Measurements from ENCODE around the gene ZNF892. TPM values are rescaled to one million over a fixed set of nuclear protein-coding genes. Genes with fewer than 3 reads are reported as not detected.

Gene ZNF892
- total RNA-seq, 1 experiment from 2014 or later: 3.5 TPM

DNA sequence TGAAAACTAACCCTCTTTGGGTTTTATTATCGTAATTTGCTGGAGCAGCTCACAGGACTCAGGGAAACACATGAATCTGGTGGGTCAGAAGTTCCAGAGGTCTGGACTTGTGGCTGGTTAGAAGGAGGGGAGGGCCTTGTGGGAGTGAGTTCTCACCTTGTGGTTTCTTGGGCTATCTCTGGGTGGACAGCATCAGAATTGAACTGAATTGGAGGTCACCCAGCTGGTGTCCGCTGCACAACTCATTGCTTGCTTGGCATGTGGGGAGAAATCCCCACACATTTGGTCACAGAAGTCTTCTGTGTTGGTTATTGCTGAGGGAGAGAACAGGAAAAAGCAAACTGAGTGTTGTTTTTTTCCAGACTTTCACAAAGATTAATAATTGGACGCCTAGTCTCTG, 27.5 kb downstream of the ZNF892 start:
- no peaks in the 10 kb centered on the region for H3K4me1 Mint-ChIP-seq (ENCODE audit: low read depth, unreplicated experiment)
- ChIA-PET CTCF (no interaction called here), POLR2A (no interaction called here)
- Histone ChIP-seq H3K27me3 (replicated peaks; ENCODE audit: control insufficient read depth, insufficient read depth, low read length) (no peaks in the 10 kb centered on the region), H3K4me3 (ENCODE audit: low read depth, low read length) (no peak overlapping the region), H3K4me1 (no peaks in the 10 kb centered on the region), H3K36me3 (ENCODE audit: control insufficient read depth, insufficient read depth, low read length) (no peaks in the 10 kb centered on the region), H3K9me3 (0 out of 2 replicates have a peak, but pooled peaks cover 4% of the 10 kb centered on the region)
- no peak overlapping the region for H3K4me3 Mint-ChIP-seq (ENCODE audit: unreplicated experiment)
- DNase-seq: no peak
- intact Hi-C loops (cut with micrococcal nuclease; ENCODE audit: unreplicated experiment): no loop called here
- H3K27me3 Mint-ChIP-seq (ENCODE audit: insufficient read depth, unreplicated experiment): no peaks in the 10 kb centered on the region
- H3K36me3 Mint-ChIP-seq (ENCODE audit: insufficient read depth, unreplicated experiment): no peaks in the 10 kb centered on the region
- TF ChIP-seq, protein P1, sequence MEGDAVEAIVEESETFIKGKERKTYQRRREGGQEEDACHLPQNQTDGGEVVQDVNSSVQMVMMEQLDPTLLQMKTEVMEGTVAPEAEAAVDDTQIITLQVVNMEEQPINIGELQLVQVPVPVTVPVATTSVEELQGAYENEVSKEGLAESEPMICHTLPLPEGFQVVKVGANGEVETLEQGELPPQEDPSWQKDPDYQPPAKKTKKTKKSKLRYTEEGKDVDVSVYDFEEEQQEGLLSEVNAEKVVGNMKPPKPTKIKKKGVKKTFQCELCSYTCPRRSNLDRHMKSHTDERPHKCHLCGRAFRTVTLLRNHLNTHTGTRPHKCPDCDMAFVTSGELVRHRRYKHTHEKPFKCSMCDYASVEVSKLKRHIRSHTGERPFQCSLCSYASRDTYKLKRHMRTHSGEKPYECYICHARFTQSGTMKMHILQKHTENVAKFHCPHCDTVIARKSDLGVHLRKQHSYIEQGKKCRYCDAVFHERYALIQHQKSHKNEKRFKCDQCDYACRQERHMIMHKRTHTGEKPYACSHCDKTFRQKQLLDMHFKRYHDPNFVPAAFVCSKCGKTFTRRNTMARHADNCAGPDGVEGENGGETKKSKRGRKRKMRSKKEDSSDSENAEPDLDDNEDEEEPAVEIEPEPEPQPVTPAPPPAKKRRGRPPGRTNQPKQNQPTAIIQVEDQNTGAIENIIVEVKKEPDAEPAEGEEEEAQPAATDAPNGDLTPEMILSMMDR (IDR thresholded peaks at IDR 0.05; ENCODE audit: insufficient read depth in 1 of 2, low read depth in 1 of 2, low read length in 1 of 2, severe bottlenecking in 1 of 2, unreplicated experiment in 1 of 2): no peak
- peaks cover 8% of the 10 kb centered on the region for H3K9me3 Mint-ChIP-seq (ENCODE audit: unreplicated experiment)
- BruUV-seq (replicated peaks): no TSS peak
- no peak overlapping the region for H3K27ac Mint-ChIP-seq (ENCODE audit: unreplicated experiment)

DNA sequence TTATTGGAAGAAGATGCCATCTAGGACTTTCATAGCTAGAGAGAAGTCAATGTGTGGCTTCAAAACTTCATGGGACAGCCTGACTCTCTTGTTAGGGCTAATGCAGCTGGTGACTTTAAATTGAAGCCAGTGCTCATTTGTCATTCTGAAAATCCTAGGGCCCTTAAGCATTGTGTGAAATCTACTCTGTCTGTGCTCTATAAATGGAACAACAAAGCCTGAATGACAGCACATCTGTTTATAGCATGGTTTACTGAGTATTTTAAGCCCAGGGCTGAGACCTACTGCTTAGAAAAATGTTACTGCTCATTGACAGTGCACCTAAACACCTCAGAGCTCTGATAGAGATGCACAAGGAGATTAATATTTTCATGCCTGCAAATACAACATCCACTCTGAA, 30.8 kb downstream of the ZNF892 start:
- DNase-seq: no peak
- Mint-ChIP-seq H3K4me3 (ENCODE audit: unreplicated experiment) (no peak overlapping the region), H3K27me3 (ENCODE audit: insufficient read depth, unreplicated experiment) (no peaks in the 10 kb centered on the region), H3K36me3 (ENCODE audit: insufficient read depth, unreplicated experiment) (peaks cover 5% of the 10 kb centered on the region), H3K27ac (ENCODE audit: unreplicated experiment) (no peak overlapping the region), H3K9me3 (ENCODE audit: unreplicated experiment) (peaks cover 22% of the 10 kb centered on the region), H3K4me1 (ENCODE audit: low read depth, unreplicated experiment) (no peaks in the 10 kb centered on the region)
- intact Hi-C loops (cut with micrococcal nuclease; ENCODE audit: unreplicated experiment): no loop called here
- Histone ChIP-seq H3K4me3 (ENCODE audit: low read depth, low read length) (no peak overlapping the region), H3K36me3 (ENCODE audit: control insufficient read depth, insufficient read depth, low read length) (no peaks in the 10 kb centered on the region), H3K4me1 (no peaks in the 10 kb centered on the region), H3K27me3 (replicated peaks; ENCODE audit: control insufficient read depth, insufficient read depth, low read length) (no peaks in the 10 kb centered on the region), H3K9me3 (peaks cover 17% of the 10 kb centered on the region; the same call in 1 of the 2 replicates)
- ChIA-PET CTCF (no interaction called here), POLR2A (no interaction called here)
- no TSS peak for BruUV-seq (replicated peaks)
- TF ChIP-seq, protein P1 (IDR thresholded peaks at IDR 0.05; ENCODE audit: insufficient read depth in 1 of 2, low read depth in 1 of 2, low read length in 1 of 2, severe bottlenecking in 1 of 2, unreplicated experiment in 1 of 2): no peak

DNA sequence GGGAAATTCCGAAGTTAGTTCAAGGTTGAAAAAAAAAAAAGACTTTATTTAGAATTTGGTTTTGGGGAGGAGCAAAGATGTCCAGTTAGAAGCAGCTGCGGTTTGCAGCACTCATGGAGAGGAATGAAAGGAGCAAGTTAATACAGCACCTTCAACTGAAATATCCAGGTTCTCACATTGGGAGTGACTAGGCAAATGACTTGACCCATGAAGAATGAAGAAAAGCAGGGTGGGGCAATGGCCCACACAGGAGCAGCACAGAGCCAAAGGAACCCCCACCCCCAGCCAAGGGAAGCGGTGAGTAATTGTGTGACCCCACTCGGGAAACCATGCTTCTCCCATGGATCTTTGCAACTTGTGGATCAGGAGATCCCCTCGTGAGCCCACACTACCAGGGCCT, 32.8 kb downstream of the ZNF892 start:
- H3K9me3 Mint-ChIP-seq (ENCODE audit: unreplicated experiment): peaks cover 22% of the 10 kb centered on the region
- no peaks in the 10 kb centered on the region for H3K4me1 ChIP-seq
- intact Hi-C loops (cut with micrococcal nuclease; ENCODE audit: unreplicated experiment): no loop called here
- CTCF ChIA-PET: no interaction called here
- no peaks in the 10 kb centered on the region for H3K27me3 ChIP-seq (replicated peaks; ENCODE audit: control insufficient read depth, insufficient read depth, low read length)
- H3K9me3 ChIP-seq: peaks cover 17% of the 10 kb centered on the region; the same call in 1 of the 2 replicates
- DNase-seq: no peak
- TF ChIP-seq, protein P1 (IDR thresholded peaks at IDR 0.05; ENCODE audit: insufficient read depth in 1 of 2, low read depth in 1 of 2, low read length in 1 of 2, severe bottlenecking in 1 of 2, unreplicated experiment in 1 of 2): no peak
- no peak overlapping the region for H3K4me3 ChIP-seq (ENCODE audit: low read depth, low read length)
- H3K27me3 Mint-ChIP-seq (ENCODE audit: insufficient read depth, unreplicated experiment): no peaks in the 10 kb centered on the region
- peaks cover 5% of the 10 kb centered on the region for H3K36me3 Mint-ChIP-seq (ENCODE audit: insufficient read depth, unreplicated experiment)
- POLR2A ChIA-PET: no interaction called here
- H3K27ac Mint-ChIP-seq (ENCODE audit: unreplicated experiment): no peak overlapping the region
- H3K4me1 Mint-ChIP-seq (ENCODE audit: low read depth, unreplicated experiment): no peaks in the 10 kb centered on the region
- H3K36me3 ChIP-seq (ENCODE audit: control insufficient read depth, insufficient read depth, low read length): no peaks in the 10 kb centered on the region
- BruUV-seq (replicated peaks): no TSS peak
- no peak overlapping the region for H3K4me3 Mint-ChIP-seq (ENCODE audit: unreplicated experiment)
